Neuron (in vitro differentiated cells): Measurements from ENCODE around the gene KISS1.

Experiments
- H2AFZ ChIP-seq: one replicate; pipeline ENCODE4 v1.6.1; 2013; ENCODE audit warnings: low read depth, mild to moderate bottlenecking, inconsistent platforms, low read length, moderate library complexity
- H3K27me3 ChIP-seq: one replicate; pipeline ENCODE4 v1.6.1; 2013; ENCODE audit warnings: low read length; ENCODE audit not compliant: insufficient read depth
- H3K36me3 ChIP-seq: one replicate; pipeline ENCODE4 v1.6.1; 2013; ENCODE audit warnings: low read length; ENCODE audit not compliant: insufficient read depth
- H3K4me1 ChIP-seq: one replicate; pipeline ENCODE4 v1.6.1; 2013; ENCODE audit warnings: low read length; ENCODE audit not compliant: insufficient read depth
- H3K4me3 ChIP-seq: 2 replicates; pipeline ENCODE4 v1.5.1; 2013; ENCODE audit warnings: mild to moderate bottlenecking, low read length, moderate library complexity
- H3K9me3 ChIP-seq: one replicate; pipeline ENCODE4 v1.6.1; 2013; ENCODE audit warnings: low read length

The KISS1 gene

DNA sequence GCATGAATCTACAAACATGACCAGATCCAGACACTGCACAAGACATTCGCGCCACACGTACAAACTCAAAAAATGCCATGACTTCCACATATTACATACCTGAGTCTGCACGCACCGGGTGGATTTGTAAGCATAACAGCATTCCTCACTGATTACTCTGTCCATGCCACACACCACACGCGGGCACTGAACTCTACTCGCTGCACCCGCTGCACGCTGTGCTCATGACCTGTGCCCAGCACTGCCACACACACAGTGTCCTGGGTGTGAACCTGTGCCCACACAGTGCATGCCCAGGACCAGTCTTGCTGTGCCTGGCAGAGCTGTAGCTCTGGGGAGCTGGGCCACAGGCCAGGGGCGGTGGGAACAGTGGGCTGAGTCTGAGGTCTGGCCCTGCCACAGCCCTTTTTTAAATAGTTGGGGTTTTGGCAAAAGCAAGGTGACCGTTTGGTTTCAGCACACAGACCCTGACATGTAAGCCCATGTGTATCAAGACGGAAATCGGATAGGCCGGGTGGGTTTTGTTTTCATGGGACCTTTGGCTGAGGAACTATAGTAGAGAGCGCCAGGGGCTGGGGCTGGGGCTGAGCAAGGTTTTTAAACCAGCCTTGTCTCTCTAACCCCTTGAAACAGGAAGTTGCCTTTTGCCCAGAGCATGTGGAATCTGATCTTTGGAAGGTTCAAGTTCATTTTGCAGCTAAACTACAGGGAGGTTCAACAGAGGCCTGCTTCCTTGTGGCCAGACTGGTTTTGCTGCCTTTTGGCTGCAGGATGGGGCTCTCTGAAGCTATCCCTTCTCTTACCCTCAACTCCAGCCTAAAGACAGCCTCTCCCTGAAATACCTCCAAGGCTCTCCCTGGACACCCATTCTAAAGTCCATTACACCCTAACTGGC lies 29.8 kb upstream of the KISS1 start:
- Histone ChIP-seq H3K36me3 (peaks cover 75% of the 10 kb centered on the region), H3K9me3 (no peaks in the 10 kb centered on the region), H3K4me3 (no peak overlapping the region), H3K27me3 (no peaks in the 10 kb centered on the region), H3K4me1 (no peaks in the 10 kb centered on the region), H2AFZ (no peak overlapping the region)

DNA sequence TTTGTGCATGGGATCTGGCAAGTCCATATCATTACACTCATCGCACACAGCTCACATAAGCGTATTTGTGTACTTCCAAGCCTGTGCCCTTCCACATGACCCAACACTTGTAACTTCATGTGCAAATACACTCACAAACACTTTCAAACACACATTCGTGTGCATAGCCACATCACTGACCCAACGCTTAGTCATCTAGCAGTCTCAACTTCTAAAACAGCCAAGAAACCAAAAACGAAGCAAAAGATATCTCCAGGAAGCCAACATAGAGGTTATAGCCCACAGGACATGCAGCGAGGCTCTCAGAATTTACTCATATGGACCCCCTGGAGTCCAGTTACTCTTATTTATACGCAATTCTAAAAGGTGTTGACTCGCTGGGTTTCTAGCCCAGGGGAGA lies 28.4 kb upstream of the KISS1 start:
- H3K36me3 ChIP-seq, result peaks cover 74% of the 10 kb centered on the region
- no peak overlapping the region for H3K4me3 ChIP-seq
- no peaks in the 10 kb centered on the region for H3K4me1 ChIP-seq
- H3K9me3 ChIP-seq, result no peaks in the 10 kb centered on the region
- no peaks in the 10 kb centered on the region for H3K27me3 ChIP-seq
- no peak overlapping the region for H2AFZ ChIP-seq

DNA sequence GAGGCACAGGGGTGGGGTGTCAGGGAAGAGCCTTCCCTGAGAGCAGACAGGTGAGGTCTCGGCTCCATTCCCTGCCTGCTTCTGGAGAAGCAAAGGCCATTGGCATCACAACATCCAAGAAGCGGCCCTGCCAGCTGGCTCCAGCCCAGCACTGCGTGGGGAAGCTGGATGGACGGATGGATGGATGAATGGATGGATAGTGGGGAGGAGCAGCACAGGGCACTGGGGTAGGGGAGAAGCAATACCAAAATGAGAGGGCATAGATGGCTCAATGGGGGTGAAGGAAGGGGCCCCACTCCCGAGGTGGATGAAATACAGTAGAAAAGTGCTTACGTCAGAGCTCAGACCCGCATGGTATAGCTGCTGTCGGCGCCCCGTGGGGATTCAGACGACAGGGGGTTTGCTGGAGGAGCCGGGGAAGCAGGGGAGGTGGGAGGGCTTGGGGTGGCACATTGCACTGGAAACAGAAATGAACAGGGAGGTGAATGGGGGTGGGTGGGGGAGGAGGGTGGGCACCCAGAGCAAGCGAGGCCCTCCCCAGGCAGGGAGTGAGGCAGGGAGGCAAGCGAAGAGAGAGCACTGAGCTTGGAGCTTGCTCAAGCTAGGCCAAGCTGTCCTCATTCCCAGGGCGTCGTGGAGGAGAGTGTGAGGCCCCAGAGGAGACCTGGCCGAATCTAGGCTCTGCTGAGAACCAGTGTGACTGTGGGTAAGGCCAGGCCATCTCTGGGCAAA lies 27.0 kb upstream of the KISS1 start:
- no peak overlapping the region for H2AFZ ChIP-seq
- peaks cover 60% of the 10 kb centered on the region for H3K36me3 ChIP-seq
- H3K27me3 ChIP-seq, result no peaks in the 10 kb centered on the region
- no peaks in the 10 kb centered on the region for H3K4me1 ChIP-seq
- no peak overlapping the region for H3K4me3 ChIP-seq
- no peaks in the 10 kb centered on the region for H3K9me3 ChIP-seq

DNA sequence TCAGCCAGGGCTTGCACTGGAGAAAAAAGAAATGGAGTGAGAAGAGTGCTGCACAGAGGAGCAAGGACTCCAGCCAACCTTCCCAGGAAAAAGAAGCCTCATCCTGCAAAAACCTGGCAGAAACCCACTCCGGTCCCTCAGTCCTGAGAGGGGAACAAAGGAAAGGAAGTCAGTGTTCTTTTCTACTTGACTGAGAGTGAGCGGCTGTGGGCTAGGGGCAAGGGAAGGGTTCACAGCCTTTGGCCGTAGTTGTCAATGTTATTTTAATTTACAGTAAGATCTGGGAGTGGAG lies 26.4 kb upstream of the KISS1 start:
- no peak overlapping the region for H2AFZ ChIP-seq
- H3K4me1 ChIP-seq, result no peaks in the 10 kb centered on the region
- H3K27me3 ChIP-seq, result no peaks in the 10 kb centered on the region
- H3K36me3 ChIP-seq, result peaks cover 54% of the 10 kb centered on the region
- H3K4me3 ChIP-seq, result no peak overlapping the region
- H3K9me3 ChIP-seq, result no peaks in the 10 kb centered on the region

DNA sequence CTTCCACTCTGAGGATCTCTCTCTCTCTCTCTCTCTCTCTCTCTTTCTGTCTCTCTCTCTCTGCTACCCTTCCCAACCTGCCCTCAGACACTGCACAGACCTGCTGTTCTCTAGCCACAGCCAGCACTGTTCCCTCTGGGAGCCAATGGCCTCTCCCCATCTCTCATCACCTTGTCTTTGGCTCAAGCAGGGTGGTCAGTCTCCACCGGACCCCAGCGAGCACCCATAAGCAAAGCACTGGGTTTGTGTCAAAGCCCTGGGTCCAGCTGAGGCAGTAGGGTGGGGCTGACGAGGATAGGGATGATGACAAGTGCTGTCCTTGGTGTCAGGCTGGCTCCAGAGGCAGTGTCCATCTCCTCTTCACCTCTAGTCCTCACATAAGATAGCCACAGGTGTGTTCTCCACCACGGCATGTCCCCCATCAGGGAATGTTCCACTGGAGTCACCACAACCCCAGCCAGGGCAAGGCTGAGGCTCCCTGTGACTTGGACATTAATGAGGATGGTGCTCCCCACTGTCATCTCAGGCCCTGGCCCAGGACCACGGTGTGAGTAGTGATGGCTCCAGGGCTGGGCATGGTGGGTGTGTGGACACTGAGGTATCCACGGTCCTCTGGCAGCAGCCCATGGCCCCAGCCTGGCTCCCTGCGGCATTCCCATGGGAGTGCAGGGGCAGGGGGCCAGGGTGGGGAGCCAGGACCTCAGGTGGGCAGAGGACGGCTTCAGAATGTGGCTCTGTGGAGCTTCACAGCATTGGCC lies 25.9 kb upstream of the KISS1 start:
- Histone ChIP-seq H3K9me3 (no peaks in the 10 kb centered on the region), H3K27me3 (no peaks in the 10 kb centered on the region), H3K4me1 (no peaks in the 10 kb centered on the region)

DNA sequence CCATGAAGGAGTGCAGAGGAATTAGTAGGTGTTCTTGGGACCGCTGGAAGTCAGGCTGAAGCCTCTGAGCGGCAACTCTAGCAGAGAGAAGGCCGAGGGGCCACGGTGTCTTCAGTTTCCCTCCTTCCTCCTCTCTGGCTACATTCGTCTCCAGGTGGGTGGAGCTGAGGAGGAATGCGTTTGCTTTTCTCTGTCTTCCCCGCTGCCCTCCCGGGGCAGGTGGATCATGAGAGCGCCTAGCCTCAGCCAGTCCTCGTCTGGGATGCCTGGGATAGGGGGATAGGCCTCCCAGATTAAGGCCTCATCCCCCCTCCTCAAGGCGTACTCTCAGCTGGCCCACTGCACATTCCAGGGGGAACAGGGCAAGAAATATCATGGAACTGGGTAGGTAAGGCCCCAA lies 25.0 kb upstream of the KISS1 start:
- Histone ChIP-seq H2AFZ (no peak overlapping the region), H3K27me3 (no peaks in the 10 kb centered on the region), H3K9me3 (no peaks in the 10 kb centered on the region), H3K36me3 (peaks cover 45% of the 10 kb centered on the region), H3K4me3 (no peak overlapping the region), H3K4me1 (no peaks in the 10 kb centered on the region)

More for the DNA sequence above, 25.9 kb upstream of the KISS1 start:
- peaks cover 50% of the 10 kb centered on the region for H3K36me3 ChIP-seq
- no peak overlapping the region for H2AFZ ChIP-seq
- no peak overlapping the region for H3K4me3 ChIP-seq

DNA sequence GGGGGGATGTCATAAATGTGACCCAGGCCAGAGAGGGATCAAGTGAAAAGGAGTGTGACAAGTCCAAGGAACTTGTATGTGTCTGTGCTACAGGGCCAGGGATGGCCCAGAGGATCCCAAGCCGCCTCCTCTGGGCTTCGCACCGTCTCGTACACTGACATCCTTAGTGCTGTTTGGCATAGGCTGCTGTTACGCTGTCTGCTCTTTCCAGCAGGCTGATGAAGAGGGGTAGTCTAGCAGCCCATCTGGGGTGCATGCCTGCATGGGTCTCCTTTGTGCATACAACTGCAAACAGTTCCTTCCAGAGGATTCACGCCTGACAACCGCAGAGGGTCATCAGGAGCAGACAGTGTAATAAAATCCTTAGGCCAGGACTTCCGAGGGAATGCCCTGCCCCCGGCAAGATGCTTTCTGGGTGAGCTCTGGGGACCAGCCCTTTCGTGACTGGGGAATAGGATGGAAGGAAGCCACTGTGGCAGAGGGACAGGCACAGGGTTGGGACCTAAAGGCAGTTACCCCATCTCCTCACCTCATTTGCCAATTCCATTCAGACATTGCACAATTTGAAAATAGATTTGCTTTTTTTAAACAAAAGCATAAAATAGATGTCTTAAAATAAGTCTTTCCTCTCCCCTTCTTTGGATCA lies 23.8 kb upstream of the KISS1 start:
- Histone ChIP-seq H3K4me1 (no peaks in the 10 kb centered on the region), H3K9me3 (no peaks in the 10 kb centered on the region), H3K27me3 (no peaks in the 10 kb centered on the region), H2AFZ (no peak overlapping the region), H3K4me3 (no peak overlapping the region), H3K36me3 (peaks cover 36% of the 10 kb centered on the region)

DNA sequence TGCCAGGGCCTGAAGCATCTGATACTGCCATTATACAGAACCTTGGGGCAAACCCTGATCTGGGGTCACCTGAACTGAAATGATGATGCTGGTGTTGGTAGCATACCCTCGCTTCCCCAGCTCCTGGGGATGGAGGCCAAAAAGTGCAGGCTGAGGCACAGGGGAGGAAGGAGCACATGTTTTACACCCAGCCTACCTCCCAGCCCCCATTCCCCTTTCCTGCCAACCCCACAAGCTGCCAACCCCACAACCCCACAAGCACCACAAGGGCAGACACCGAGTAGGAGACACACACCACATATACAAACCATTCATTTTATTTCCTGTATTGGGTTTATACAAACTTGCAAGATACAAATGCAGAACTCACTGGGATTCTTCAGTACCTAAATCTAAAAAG lies 22.3 kb upstream of the KISS1 start:
- no peak overlapping the region for H2AFZ ChIP-seq
- H3K4me1 ChIP-seq, result peaks cover 6% of the 10 kb centered on the region
- H3K4me3 ChIP-seq, result no peak overlapping the region
- H3K27me3 ChIP-seq, result no peaks in the 10 kb centered on the region
- no peaks in the 10 kb centered on the region for H3K9me3 ChIP-seq
- peaks cover 30% of the 10 kb centered on the region for H3K36me3 ChIP-seq

DNA sequence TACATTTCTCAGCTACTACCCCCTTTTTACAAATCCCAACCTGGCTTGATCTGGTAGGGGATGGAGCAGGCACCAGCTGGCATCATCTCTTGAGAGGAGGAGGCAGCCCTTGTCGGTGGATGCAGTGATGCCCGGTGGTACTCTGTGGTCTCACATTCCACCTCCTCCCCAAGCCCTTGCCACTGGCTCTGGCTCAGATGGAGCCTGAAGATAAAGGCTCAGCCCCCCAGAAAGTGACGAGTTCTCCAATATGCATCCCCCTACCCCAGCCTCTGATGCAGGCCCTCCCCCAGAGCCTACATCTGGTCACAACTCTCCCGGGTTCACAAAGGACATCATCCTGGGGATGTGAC lies 21.3 kb upstream of the KISS1 start:
- Histone ChIP-seq H3K27me3 (no peaks in the 10 kb centered on the region), H2AFZ (no peak overlapping the region), H3K4me1 (peaks cover 6% of the 10 kb centered on the region), H3K4me3 (no peak overlapping the region), H3K9me3 (no peaks in the 10 kb centered on the region), H3K36me3 (peaks cover 26% of the 10 kb centered on the region)

DNA sequence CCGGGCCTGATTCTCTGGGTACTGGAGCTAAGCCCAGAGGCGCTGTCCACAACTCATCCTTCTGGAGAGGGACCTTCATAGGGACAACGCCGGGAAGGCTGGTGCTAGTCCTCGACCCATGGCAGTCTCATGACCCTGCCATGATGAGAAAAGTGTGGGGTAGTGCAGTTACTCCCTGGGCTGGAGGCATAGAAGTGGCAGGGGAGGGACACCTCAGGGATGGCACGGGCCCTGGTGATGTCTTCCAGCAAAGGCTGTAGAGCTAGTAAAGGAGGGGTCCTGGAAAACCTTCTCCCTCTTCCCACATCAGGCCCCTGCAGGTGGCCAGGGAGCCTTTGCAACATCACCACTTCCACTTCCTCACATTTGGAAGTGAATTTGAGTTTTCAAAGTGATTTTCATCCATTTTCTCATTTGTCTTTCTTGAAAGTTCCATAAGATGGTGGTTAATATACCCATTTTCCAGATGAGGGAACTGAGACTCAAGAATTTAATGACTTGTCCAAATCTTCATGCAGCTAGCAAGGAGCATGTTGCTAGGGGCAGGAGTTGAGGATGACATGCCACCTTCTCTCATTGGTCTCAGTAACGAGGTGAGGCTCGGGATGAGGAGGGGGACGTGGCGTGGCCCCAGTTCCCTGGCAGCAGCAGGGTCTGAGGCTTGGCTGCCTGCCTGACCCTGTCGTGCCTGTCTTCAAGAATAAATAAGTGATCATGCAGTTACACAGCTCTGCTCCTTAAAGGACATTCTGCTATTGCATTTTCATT lies 20.8 kb upstream of the KISS1 start:
- Histone ChIP-seq H3K9me3 (no peaks in the 10 kb centered on the region), H3K4me3 (no peak overlapping the region), H3K4me1 (peaks cover 6% of the 10 kb centered on the region), H3K27me3 (no peaks in the 10 kb centered on the region), H2AFZ (no peak overlapping the region), H3K36me3 (peaks cover 23% of the 10 kb centered on the region)

DNA sequence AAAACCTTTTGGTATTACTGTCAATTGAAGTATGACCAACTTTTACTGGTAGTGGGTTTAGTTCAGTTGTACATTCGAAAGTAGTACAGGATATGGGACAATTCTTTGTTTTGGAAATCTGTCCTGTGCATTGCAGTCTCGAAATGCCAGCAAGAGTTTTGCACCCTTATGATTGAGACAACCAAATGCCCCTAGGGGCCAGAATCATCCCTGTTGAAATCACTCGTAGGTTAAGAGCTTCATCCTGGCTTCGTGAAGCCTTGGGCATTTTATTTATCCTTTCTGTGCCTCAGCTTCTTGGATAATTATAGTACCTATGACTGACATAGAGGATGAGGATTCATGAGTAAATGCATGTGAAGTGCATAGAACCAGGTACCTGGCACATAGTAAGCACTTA lies 19.9 kb upstream of the KISS1 start:
- no peaks in the 10 kb centered on the region for H3K9me3 ChIP-seq
- peaks cover 15% of the 10 kb centered on the region for H3K36me3 ChIP-seq
- H3K4me1 ChIP-seq, result peaks cover 6% of the 10 kb centered on the region
- H3K27me3 ChIP-seq, result no peaks in the 10 kb centered on the region
- H2AFZ ChIP-seq, result no peak overlapping the region
- H3K4me3 ChIP-seq, result no peak overlapping the region
